HG03378 (cell line): ENCODE measurements around the gene SDK1.
"Not testable (repeated sequence)": the region's sequence is repeated elsewhere in the genome, so short reads cannot be mapped to it uniquely, and the experiment has no call there.

ENCODE experiments used
- ATAC-seq: cut with Tn5 transposase; IDR thresholded peaks from one replicate; pipeline ENCODE4 v1.9.1; 2021; ENCODE audit warnings: mild to moderate bottlenecking, moderate library complexity; ENCODE audit not compliant: unreplicated experiment

SDK1 gene

GRCh38 chr7:4226524-4226882, 925.5 kb downstream of the SDK1 start:
- no peak for ATAC-seq

- no peak for ATAC-seq
These were observed 926.3 kb downstream of the SDK1 start for GRCh38 chr7:4227105-4228010.

- ATAC-seq: no peak
These were observed 929.3 kb downstream of the SDK1 start for GRCh38 chr7:4230352-4230751.

- ATAC-seq: no peak
These were observed 932.1 kb downstream of the SDK1 start for GRCh38 chr7:4233146-4233545.

- no peak for ATAC-seq
These were observed 932.8 kb downstream of the SDK1 start for GRCh38 chr7:4233621-4234497.

GRCh38 chr7:4234498-4234855, 933.4 kb downstream of the SDK1 start:
- no peak for ATAC-seq

GRCh38 chr7:4234886-4235285, 933.8 kb downstream of the SDK1 start:
- ATAC-seq: no peak

GRCh38 chr7:4235596-4235995, 934.5 kb downstream of the SDK1 start:
- no peak for ATAC-seq

- ATAC-seq: no peak
These were observed 935.3 kb downstream of the SDK1 start for GRCh38 chr7:4236389-4236788.

GRCh38 chr7:4236873-4237272, 935.8 kb downstream of the SDK1 start:
- ATAC-seq: not testable (repeated sequence)

GRCh38 chr7:4237296-4238235, 936.5 kb downstream of the SDK1 start:
- ATAC-seq: no peak

GRCh38 chr7:4238861-4239260, 937.8 kb downstream of the SDK1 start:
- ATAC-seq: no peak

GRCh38 chr7:4240042-4240441, 939.0 kb downstream of the SDK1 start:
- no peak for ATAC-seq

GRCh38 chr7:4240520-4241303, 939.7 kb downstream of the SDK1 start:
- no peak for ATAC-seq

GRCh38 chr7:4241304-4241612, 940.2 kb downstream of the SDK1 start:
- ATAC-seq: no peak

GRCh38 chr7:4241791-4242190, 940.7 kb downstream of the SDK1 start:
- no peak for ATAC-seq

- no peak for ATAC-seq
These were observed 941.7 kb downstream of the SDK1 start for GRCh38 chr7:4242706-4243105.

GRCh38 chr7:4244041-4244440, 943.0 kb downstream of the SDK1 start:
- no peak for ATAC-seq

- ATAC-seq: no peak
These were observed 943.6 kb downstream of the SDK1 start for GRCh38 chr7:4244635-4245034.

GRCh38 chr7:4245135-4245865, 944.2 kb downstream of the SDK1 start:
- no peak for ATAC-seq
